Hepatocyte (in vitro differentiated cells): ENCODE data around the gene SLC5A5. TPM values are rescaled to one million over a fixed set of nuclear protein-coding genes. Genes with fewer than 3 reads are reported as not detected.

Experiments
- DNase-seq: peaks from one replicate; pipeline ENCODE4 v3.0.0-alpha.2; 2016; ENCODE audit warnings: low spot score
- H2AFZ ChIP-seq: fragments of 200-600 bp; sonication (generic); 2 replicates; pipeline ENCODE4 v1.6.0; 2016; ENCODE audit warnings: antibody characterized with exemption, mild to moderate bottlenecking
- H3K27ac ChIP-seq: fragments of 200-600 bp; sonication (generic); 2 replicates; pipeline ENCODE4 v1.5.1; 2016; ENCODE audit warnings: mild to moderate bottlenecking
- H3K27me3 ChIP-seq: fragments of 200-600 bp; sonication (generic); 2 replicates; pipeline ENCODE4 v1.6.1; 2016
- H3K36me3 ChIP-seq: fragments of 200-600 bp; sonication (generic); replicated peaks from 2 replicates; pipeline ENCODE4 v1.5.1; 2016; ENCODE audit warnings: low read depth; ENCODE audit not compliant: insufficient read depth
- H3K4me1 ChIP-seq: fragments of 200-600 bp; sonication (generic); 2 replicates; pipeline ENCODE4 v1.5.1; 2016; ENCODE audit warnings: mild to moderate bottlenecking, moderate library complexity; ENCODE audit not compliant: insufficient read depth
- H3K4me2 ChIP-seq: fragments of 200-600 bp; sonication (generic); 2 replicates; pipeline ENCODE4 v1.6.0; 2016
- H3K4me3 ChIP-seq: fragments of 200-600 bp; sonication (generic); 2 replicates; pipeline ENCODE4 v1.5.1; 2016; ENCODE audit warnings: mild to moderate bottlenecking
- H3K79me2 ChIP-seq: fragments of 200-600 bp; sonication (generic); 2 replicates; pipeline ENCODE4 v1.6.0; 2017; ENCODE audit warnings: mild to moderate bottlenecking
- H3K9me2 ChIP-seq: fragments of 200-600 bp; sonication (generic); replicated peaks from 2 replicates; pipeline ENCODE4 v1.6.0; 2017; ENCODE audit warnings: mild to moderate bottlenecking; ENCODE audit not compliant: insufficient read depth
- H3K9me3 ChIP-seq: fragments of 200-600 bp; sonication (generic); 2 replicates; pipeline ENCODE4 v1.5.1; 2016; ENCODE audit warnings: low read depth, mild to moderate bottlenecking
- H4K20me1 ChIP-seq: fragments of 200-600 bp; sonication (generic); 2 replicates; pipeline ENCODE4 v1.6.0; 2016; ENCODE audit warnings: mild to moderate bottlenecking; ENCODE audit not compliant: insufficient read depth, poor library complexity, severe bottlenecking
- CTCF ChIP-seq: fragments of 200-600 bp; sonication (generic); IDR thresholded peaks from 2 replicates; pipeline ENCODE4 v1.5.1; 2016; ENCODE audit warnings: antibody characterized with exemption, mild to moderate bottlenecking; ENCODE audit not compliant: poor library complexity
- EZH2 ChIP-seq: fragments of 200-600 bp; sonication (generic); IDR thresholded peaks from 2 replicates; pipeline ENCODE4 v1.6.1; 2016; ENCODE audit warnings: antibody characterized with exemption, mild to moderate bottlenecking, borderline replicate concordance
- EZH2phosphoT487 ChIP-seq: fragments of 200-600 bp; sonication (generic); IDR thresholded peaks from one replicate; pipeline ENCODE4 v1.6.1; 2018; ENCODE audit warnings: antibody characterized with exemption, mild to moderate bottlenecking, low read depth, moderate library complexity; ENCODE audit not compliant: unreplicated experiment, severe bottlenecking
- WGBS: methylation state at CpG from one replicate; pipeline ENCODE4 v1.1.6; 2016; ENCODE audit warnings: low lambda C conversion rate; ENCODE audit errors: missing lambda C conversion rate; 5-methylcytosine and 5-hydroxymethylcytosine counted together
- polyA plus RNA-seq: library from polyadenylated mRNA; unstranded; fragments of >200 nt; fragmentation: Nextera tagmentation; extraction: Ambion mirVana; gene quantifications from 2 replicates; pipeline ENCODE4 v1.2.1, GENCODE V29; 2016
- total RNA-seq: library from RNA; depleted of rRNA; stranded (reverse); fragments of >200 nt; gene quantifications from 2 replicates; pipeline ENCODE4 v1.2.3, GENCODE V29; 2014

SLC5A5 gene
- total and polyA plus RNA-seq, 2 experiments from 2014 or later, result 0.03 TPM; not detected in 1

GRCh38 chr19:17829855-17830566 is 41.7 kb upstream of the SLC5A5 start:
- peak overlapping the region; percentile 91 for H3K4me2 ChIP-seq
- no peaks in the 10 kb centered on the region for H4K20me1 ChIP-seq
- DNase-seq, result peak; percentile 72
- peak; percentile 15 for TF ChIP-seq CTCF
- no peak for TF ChIP-seq EZH2
- no peak overlapping the region for H3K27ac ChIP-seq
- H3K4me1 ChIP-seq, result no peaks in the 10 kb centered on the region
- 8% methylated on average over 24 of the region's 29 CpGs for WGBS
- H3K36me3 ChIP-seq, result no peaks in the 10 kb centered on the region
- no peaks in the 10 kb centered on the region for H3K79me2 ChIP-seq
- H3K27me3 ChIP-seq, result peaks cover 25% of the 10 kb centered on the region
- H3K4me3 ChIP-seq, result no peak overlapping the region
- peak overlapping the region; percentile 93 for H2AFZ ChIP-seq
- H3K9me2 ChIP-seq, result no peaks in the 10 kb centered on the region
- H3K9me3 ChIP-seq, result no peaks in the 10 kb centered on the region

- H3K36me3 ChIP-seq, result no peaks in the 10 kb centered on the region
- H3K27ac ChIP-seq, result no peak overlapping the region
- peak; percentile 90 for DNase-seq
Observed at GRCh38 chr19:17830567-17831418, 41.0 kb upstream of the SLC5A5 start.

GRCh38 chr19:17831419-17831888 is 40.3 kb upstream of the SLC5A5 start:
- Histone ChIP-seq H3K4me1 (no peaks in the 10 kb centered on the region), H3K9me3 (no peaks in the 10 kb centered on the region), H3K4me3 (no peak overlapping the region), H3K27me3 (peaks cover 25% of the 10 kb centered on the region), H3K36me3 (no peaks in the 10 kb centered on the region), H3K79me2 (no peaks in the 10 kb centered on the region), H3K9me2 (no peaks in the 10 kb centered on the region), H3K4me2 (peak overlapping the region; percentile 70), H4K20me1 (no peaks in the 10 kb centered on the region), H3K27ac (no peak overlapping the region), H2AFZ (no peak overlapping the region)
- no peak for TF ChIP-seq CTCF
- TF ChIP-seq EZH2, result no peak
- TF ChIP-seq EZH2phosphoT487, result no peak
- DNase-seq, result no peak
- WGBS, result 39% methylated on average over 25 of the region's 25 CpGs

More at GRCh38 chr19:17830567-17831418, 41.0 kb upstream of the SLC5A5 start:
- H4K20me1 ChIP-seq, result no peaks in the 10 kb centered on the region
- 10% methylated on average over 26 of the region's 50 CpGs for WGBS
- no peaks in the 10 kb centered on the region for H3K4me1 ChIP-seq
- no peaks in the 10 kb centered on the region for H3K79me2 ChIP-seq
- H3K27me3 ChIP-seq, result peaks cover 25% of the 10 kb centered on the region
- TF ChIP-seq EZH2phosphoT487, result no peak
- TF ChIP-seq EZH2, result no peak
- TF ChIP-seq CTCF, result no peak
- peak overlapping the region; percentile 91 for H3K4me2 ChIP-seq
- H3K9me2 ChIP-seq, result no peaks in the 10 kb centered on the region
- H3K9me3 ChIP-seq, result no peaks in the 10 kb centered on the region
- H2AFZ ChIP-seq, result peak overlapping the region; percentile 93
- no peak overlapping the region for H3K4me3 ChIP-seq
